ENCODE results near the gene VPS13C. TPM values are rescaled to one million over a fixed set of nuclear protein-coding genes. Genes with fewer than 3 reads are reported as not detected.
A peak's percentile ranks its signal among the peaks of the same experiment; 100 is the strongest.
"Not testable (repeated sequence)": the region's sequence is repeated elsewhere in the genome, so short reads cannot be mapped to it uniquely, and the experiment has no call there.

The VPS13C gene
- total RNA-seq, 1 experiment from 2014 or later, result 11.2 TPM

DNA sequence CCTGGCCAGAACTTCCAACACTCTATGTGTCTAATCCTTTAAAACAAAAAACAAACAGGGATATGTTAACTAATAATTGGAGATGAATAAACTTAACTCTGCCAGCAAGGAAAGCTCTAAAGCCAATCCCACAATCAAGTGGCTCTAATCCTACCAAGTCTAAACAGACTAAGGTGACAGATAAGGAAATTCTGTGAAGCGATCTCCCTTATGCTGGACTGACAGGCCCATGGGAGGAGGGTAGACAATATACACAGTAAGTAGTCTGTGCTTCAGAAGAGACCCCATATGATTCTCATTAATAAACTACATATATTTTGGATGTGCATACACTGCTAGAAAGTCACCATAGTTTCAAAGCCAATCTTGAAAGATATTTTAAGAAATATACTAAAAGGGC lies 10.1 kb downstream of the VPS13C start:
- DNase-seq (ENCODE audit: low read depth), result no peak

DNA sequence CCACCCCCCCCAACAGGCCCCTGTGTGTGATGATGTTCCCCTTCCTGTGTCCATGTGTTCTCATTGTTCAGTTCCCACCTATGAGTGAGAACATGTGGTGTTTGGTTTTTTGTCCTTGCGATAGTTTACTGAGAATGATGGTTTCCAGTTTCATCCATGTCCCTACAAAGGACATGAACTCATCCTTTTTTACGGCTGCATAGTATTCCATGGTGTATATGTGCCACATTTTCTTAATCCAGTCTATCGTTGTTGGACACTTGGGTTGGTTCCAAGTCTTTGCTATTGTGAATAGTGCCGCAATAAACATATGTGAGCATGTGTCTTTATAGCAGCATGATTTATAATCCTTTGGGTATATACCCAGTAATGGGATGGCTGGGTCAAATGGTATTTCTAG lies 12.0 kb downstream of the VPS13C start:
- not testable (repeated sequence) for DNase-seq (ENCODE audit: low read depth)

DNA sequence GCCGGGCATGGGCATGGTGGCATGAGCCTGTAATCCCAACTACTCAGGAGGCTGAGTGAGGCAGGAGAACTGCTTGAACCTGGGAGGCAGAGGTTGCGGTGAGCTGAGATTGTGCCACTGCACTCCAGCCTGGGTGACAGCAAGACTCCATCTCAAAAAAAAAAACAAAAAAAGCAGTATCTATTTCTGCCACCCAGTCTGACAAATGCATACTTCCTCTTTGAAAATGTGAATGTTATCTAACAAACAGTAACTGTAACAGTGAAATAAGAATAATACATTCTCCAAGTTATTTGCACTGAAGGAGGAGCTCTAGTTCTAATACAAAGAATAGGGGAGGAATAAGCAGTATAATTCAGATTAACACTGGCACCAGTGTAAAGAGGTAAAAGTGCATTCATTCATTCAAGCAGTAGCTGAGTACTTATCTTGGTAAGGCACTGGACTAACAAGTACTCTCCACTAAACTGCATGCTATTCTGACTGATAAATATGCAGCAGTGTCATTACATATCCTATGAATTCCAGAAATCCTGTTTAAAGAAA lies 12.9 kb downstream of the VPS13C start:
- no peak for DNase-seq (ENCODE audit: low read depth)

DNA sequence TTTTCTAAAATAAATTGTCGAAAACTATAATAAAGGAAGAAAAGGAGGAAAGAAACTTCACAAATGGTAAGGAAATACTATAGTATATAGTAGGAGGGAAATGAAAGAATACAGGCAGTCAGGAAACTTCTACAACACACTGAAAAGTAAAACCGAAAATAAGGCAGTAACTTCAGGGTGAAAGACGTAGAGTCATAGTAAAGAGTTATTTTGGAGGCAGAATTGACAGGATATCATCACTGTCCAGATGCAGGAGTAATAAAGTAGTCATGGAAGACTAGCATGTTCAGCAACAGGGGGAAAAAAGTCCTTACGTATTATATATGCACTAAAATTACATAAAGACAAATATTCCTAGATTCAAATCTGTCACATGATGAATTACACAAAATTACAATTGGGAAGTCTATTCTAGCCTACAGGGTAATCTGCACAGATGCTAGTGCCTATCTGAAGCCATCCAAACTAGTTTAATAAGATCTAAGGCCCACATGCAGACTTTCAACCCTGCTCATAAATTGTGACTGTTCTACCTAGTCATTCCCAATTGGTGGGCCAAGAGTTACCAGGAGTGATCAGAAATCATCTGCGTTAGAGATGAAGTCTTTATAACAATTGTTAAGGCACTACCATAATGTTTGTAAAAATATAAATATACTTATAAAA lies 14.0 kb downstream of the VPS13C start:
- no peak for DNase-seq (ENCODE audit: low read depth)

DNA sequence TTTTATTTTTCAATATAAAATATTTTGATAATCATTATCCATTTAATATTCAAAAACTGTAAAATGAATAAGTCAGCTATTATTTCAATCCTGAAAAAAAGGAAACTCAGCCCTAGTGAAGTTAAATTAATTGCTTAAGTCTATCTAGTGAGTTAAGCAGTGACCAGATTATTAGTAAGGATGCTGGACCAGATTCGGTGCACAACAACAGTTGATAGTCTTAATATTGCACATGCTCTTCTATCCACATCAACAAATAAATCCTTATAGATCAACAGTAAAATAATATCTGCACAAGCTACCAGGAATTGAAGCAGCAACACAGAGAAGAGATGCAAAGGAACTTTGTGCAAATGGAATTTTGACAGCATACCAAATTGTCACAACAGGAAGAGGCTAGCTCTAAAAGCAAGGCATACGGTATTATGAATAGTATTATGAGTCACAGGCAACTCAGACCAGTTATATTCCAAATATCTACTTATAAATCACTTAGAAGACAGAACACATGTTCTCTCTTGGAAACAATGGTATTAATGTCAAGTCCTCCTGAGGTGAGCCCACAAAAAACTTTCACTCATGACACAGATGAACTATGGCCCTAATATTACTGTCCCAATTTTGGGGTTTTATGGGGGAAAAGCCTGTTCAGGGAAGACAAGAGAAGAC lies 24.9 kb downstream of the VPS13C start:
- DNase-seq (ENCODE audit: low read depth), result peak; percentile 79

DNA sequence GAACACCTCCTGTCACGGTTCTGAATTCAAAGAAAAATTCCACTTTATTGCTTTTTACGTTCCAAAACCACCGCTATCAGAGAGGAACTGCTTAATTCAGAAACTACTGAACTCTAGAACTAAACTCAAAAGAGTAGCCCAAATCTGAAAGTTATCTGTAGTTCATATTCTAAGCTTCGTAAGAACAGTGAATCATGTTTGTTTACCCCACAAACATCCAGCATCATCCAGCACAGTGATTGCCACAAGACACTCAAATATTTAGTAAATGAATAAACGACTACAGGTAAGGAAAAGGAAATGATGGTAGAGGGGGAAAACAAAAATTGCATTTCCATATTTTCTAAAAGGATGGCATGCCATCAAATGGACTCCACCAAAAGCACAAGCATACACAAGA lies 32.3 kb downstream of the VPS13C start:
- no peak for DNase-seq (ENCODE audit: low read depth)

DNA sequence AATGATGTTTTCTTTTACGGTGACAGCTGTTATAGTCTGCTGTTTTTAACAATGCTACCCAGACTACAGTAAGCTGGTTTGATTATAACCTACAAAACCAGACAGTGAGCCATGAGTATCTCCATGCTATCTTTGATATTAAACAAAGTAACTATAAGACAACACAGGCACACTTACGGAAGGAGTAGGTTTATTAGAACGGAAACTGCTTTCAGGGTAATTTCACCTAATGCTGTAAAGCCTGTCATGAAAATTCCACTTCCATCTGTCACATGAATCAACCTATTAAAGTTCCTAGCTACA lies 33.0 kb downstream of the VPS13C start:
- DNase-seq (ENCODE audit: low read depth), result no peak

DNA sequence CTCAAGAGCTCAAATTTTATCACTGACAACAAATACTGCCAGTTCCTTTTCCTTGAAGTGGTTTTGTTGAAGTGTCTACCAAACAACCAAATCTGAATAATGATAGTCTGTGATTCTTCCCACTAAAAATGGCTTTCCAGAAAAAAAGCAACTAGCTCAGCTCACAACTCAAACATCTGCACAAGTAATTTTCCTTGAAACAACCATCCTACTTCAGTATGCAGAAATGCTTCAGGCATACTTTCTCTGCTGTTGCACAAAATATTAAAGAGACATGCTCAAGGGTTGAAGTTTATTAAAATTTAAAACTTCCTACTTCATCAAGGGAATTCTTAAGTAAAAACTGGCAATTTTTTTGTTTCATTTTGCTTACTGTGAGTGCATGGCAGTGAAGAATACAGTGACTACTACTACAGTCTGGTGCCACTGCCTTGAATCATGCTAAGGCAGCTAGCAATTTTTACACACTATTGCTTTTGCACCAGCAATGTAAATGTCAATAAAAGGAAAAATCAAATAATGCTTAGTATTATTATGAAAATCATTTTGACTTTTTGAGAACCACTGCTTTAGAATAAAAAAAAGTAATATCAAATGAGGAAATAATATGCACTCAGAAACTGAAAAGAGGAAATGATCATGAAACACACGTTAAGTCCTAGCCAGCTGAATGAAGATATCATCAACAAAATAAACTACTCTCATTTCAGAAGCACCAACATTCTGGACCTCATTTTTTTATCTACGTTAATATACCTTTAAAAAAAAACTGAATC lies 33.6 kb downstream of the VPS13C start:
- no peak for DNase-seq (ENCODE audit: low read depth)

DNA sequence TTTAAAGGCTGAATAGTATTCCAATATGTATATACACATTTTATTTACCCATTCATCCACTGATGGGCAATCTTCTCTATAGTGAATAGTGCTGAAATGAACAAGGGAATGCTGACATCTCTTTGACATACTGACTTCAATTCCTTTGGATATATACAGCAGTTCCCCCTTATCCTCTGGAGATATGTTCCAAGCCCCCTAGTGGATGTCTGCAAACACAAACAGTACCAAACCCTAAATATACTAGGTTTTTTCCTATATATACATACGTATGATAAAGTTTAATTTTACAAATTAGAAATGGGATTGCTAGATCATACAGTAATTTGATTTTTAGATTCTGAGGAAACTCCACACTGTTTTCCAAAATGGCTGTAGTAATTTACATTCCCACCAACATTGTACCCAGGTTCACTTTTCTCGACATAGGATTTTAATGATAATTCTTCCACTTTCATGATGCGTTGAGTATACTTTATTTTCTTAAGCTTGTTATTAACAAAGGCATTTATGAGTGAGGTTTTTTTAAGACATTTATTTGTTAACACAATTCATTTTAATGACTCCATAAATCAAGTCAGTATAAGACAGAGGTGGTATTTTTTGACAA lies 38.2 kb downstream of the VPS13C start:
- no peak for DNase-seq (ENCODE audit: low read depth)

DNA sequence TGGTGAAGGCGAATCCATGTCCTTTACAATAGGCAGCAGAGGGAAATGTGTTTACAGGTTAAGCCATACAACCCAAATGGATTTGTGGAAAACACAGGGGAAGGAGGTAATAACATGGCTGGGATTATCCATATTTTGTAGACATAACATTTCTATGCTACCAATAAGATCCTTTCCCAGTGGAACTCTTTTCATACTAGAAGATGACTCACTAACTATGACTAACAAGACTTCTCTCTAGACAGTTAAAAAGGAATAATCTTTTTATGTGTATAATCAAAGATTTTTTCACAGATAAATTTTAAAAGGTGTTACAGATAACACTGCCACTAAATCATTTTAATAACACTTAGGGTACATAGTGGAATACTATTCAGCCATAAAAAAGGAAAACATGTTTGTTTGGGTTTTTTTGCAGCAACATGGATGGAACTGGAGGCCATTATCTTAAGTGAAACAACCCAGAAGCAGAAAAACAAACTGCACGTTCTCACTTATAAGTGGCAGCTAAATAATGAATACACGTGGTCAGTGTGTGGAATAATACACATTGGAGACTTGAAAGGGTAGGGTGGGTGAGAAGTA lies 39.6 kb downstream of the VPS13C start:
- peak; percentile 27 for DNase-seq (ENCODE audit: low read depth)

DNA sequence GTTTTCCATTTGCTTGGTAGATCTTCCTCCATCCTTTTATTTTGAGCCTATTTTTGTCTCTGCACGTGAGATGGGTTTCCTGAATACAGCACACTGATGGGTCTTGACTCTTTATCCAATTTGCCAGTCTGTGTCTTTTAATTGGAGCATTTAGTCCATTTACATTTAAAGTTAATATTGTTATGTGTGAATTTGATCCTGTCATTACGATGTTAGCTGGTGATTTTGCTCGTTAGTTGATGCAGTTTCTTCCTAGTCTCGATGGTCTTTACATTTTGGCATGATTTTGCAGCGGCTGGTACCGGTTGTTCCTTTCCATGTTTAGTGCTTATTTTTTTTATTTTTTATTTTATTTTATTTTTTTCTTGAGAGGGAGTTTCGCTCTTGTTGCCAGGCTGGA lies 54.9 kb downstream of the VPS13C start:
- not testable (repeated sequence) for DNase-seq (ENCODE audit: low read depth)

DNA sequence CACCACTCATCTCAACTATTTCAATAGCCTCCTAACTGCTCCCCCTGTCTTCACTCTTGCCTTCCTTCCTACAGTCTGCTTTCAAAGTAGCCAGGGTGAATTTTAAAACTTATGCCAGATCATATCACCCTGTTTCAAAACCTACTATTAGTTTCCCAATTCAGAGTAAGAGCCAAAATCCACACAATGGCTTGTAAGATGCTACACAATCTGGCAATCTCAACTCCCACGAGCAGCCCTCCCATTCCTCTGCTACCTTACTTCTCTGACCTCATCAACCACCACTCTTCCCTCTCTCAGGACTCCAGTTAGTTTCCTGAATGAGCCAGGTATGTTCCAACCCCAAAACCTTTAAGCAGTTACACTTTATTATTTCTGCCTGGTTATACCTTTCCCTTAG lies 62.5 kb downstream of the VPS13C start:
- no peak for DNase-seq (ENCODE audit: low read depth)

DNA sequence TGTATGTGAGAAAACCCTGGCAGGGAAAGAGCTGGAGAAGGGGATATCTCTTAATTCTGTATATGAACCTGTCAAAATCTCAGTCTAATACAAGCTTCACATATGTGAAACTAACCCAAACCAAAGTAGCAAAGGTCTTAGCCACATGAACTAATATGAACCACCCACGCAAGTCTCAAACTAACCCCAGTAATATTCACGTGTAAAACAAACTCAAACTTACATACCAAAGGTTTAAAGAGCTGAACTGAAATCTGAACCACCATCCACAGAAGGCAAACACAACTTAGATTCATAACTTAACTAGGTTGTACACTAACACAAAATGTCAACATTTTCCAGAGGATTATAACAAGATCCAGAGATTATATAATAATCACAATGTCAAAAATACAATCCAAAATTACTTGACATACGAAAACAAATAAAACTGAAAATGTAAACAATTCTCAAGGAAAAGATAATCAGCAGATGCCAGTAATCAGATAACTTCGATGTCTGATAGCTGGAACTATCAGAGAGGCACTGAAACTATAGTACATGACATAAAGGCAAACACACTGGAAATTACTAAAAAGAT lies 64.1 kb downstream of the VPS13C start:
- no peak for DNase-seq (ENCODE audit: low read depth)

DNA sequence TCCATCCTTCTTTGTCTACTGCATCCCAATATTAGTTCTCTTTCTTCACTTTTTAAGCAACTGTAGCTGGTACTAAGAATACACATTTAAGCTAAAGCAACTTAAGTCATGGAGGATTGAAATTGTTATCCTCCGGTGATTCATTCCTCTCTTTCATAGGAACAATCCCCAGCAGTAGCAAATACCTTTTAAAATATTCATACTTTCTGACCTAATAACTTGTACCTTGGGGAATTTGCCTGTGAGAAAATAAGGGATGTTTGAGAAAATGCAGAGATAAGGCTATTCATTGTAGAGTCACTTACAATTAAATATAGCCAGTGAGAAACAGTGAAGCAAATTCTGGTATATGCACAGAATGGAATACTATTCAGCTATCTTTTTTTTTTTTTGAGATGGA lies 66.0 kb downstream of the VPS13C start:
- DNase-seq (ENCODE audit: low read depth), result no peak

DNA sequence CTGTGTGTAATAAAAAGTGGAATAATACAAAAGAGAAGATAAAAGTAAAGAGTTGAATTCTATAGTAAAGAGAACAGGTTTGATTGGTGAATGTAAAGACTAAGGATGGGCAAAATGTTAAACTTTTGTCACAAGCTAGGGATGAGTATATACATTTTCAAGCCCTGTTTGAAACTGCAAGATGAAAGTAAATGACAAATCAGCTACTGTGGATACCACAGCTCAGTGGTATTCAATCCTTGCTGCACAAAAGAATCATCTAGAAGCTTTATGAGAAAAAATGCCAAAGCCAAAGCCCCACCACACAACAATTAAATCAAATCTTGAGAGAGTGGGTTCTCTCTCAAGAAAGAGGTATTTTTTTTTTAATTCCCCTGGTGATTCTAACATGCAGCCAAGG lies 67.7 kb downstream of the VPS13C start:
- no peak for DNase-seq (ENCODE audit: low read depth)

DNA sequence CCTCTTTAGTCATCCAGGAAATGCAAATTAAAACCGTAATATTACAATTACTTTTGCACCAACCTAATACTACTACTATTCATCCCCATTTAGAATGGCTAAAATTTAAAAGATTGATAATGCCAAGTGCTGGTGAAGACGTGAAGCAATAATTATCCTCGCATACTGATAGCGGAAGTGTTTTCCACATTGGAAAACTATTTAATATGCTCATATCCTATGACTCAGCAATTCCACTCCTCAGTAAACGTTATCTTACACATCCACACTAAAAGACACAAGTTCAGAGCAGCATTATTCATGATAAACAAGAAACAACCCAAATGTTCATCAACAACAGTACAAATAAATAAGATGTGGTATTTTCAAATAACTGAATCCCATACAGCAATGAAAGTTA lies 70.6 kb downstream of the VPS13C start:
- DNase-seq (ENCODE audit: low read depth), result no peak

DNA sequence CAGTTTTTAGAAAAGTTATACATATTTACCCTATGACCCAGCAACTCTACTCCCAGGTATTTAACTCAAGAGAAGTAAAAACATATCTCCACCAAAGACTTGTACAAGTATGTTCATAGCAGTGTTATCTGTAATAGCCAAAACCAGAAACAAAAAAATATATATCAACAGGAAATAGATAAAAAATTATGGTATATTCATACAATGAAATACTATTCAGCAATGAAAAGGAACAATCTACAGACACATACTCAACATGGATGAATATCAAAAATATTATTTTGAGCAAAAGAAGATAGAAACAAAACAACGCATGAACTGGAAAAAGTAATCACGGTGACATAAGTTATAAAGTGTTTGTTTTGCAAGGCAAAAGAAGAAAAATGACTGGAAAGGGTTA lies 72.4 kb downstream of the VPS13C start:
- DNase-seq (ENCODE audit: low read depth), result no peak

DNA sequence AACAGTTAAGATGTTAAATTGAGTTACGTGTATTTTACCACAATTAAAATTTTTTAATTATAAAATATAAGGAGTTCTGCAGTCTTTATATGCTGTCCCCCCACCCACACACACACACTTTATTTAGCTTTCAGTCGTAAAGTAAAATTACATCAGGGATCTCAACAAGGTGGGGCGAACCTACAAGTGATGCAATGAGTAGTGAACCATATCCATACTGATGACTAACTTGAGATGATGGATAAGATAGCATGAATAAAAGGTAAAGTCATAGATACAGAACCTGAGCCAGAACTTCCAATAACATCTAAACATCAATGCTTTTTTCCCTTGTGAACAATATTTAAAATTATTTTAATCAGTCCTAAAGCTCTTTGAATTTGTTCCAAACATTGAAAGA lies 77.2 kb downstream of the VPS13C start:
- DNase-seq (ENCODE audit: low read depth), result no peak

DNA sequence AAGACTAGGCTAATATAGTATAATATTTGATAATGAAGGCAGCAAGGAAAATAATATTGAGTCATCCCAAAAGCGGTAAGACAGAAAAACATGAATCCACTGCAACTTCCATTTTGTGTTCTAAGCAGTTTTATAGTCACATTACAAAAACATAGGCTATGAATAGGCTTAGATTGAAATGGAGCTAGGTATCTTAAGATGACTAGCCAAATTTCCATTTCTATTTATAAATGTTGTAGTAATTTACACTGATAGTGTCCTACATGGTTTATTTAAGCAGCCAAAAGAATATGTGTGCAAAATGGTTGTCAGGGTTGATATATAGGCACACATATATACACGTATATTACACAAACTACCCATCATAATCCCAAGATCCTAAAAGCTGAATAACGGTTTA lies 82.0 kb downstream of the VPS13C start:
- DNase-seq (ENCODE audit: low read depth), result no peak

DNA sequence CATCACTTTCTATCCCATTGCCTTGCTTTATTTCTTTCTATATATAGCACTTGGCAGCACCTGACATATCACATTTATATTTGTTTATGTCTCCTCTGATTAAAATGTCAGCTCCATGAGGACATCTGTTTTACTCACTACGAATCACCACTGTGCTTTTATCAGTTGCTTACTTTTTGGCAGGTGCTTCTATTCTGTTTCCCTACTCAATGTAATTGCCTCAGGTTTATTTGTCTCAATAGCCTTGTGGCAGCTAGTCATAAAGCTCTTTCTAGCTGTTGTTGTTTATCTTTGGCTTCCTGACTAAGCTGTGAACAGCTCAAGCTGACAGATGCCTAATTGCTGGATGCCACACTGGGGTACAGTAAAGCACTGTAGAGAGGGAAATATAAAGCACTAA lies 85.5 kb downstream of the VPS13C start:
- peak; percentile 3 for DNase-seq (ENCODE audit: low read depth)

DNA sequence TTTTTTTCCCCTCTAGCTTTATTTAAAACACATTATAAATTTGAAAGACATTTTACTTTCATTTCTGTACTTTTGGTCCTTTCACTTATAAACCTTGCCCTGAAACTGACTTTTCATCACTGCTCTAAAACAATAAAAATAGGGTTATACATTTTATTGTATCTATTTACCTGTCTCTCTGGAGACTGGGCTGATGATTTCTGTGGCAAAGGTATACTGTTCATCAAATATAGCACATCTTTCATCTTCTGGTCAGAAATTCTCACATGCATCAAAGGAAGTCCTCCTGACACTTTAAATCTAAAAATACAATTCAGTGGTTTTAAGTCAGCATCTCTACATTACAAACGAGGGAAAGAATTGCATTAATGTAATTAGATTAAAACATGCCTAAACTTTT lies 86.1 kb downstream of the VPS13C start:
- DNase-seq (ENCODE audit: low read depth), result no peak
